ENCODE results near the gene MOV10.

MOV10 gene

GRCh38 chr1:112743174-112744008, 68.9 kb downstream of the MOV10 start:
- DNase-seq: no peak

- no peak for DNase-seq
These were observed 69.6 kb downstream of the MOV10 start for GRCh38 chr1:112744009-112744578.

GRCh38 chr1:112748396-112748795, 73.9 kb downstream of the MOV10 start:
- no peak for DNase-seq

Data from DMS 273 treated with DMSO at 0.1 percent for 48 hours (cell line).